ENCODE measurements around the gene TBXAS1.

TBXAS1 gene

DNA sequence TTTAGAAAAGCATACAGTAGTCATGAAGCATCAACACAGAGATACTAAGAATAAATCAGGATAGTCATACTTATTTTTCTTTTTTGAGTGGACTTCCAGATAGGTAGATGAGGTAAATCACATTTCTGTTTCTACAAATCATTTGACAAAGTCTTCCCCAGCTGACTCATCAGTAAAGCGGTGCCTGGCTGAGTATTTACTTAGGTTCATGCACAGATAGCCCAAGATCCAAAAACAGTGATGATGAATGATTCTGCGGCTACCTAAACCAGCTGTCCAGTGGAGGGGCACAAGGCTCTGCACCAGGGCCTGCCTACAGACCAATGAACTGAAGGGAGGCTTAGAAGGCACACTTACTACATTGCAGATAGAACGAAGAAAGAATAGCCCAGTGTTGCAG is 120.6 kb downstream of the TBXAS1 start:
- Histone ChIP-seq H2AFZ (ENCODE audit: low read depth, low read length, severe bottlenecking) (no peak overlapping the region), H3F3A (ENCODE audit: insufficient read depth) (no peaks in the 10 kb centered on the region), H3K4me2 (ENCODE audit: low read depth, low read length, poor library complexity, severe bottlenecking) (no peak overlapping the region), H3K27me3 (ENCODE audit: low read length) (no peaks in the 10 kb centered on the region), H3K36me3 (ENCODE audit: low read length) (no peaks in the 10 kb centered on the region), H3K9ac (ENCODE audit: low read length) (no peak overlapping the region), H3K79me2 (ENCODE audit: insufficient read depth, low read length) (no peaks in the 10 kb centered on the region), H3K9me2 (replicated peaks; ENCODE audit: insufficient read depth, low read length) (no peaks in the 10 kb centered on the region), H3K9me3 (ENCODE audit: insufficient read depth, low read length) (no peaks in the 10 kb centered on the region), H3K27ac (ENCODE audit: low read depth, low read length) (no peak overlapping the region), H3K4me3 (ENCODE audit: insufficient read depth, low read length, poor library complexity, severe bottlenecking) (no peak overlapping the region), H4K20me1 (ENCODE audit: low read depth, low read length) (no peaks in the 10 kb centered on the region)
- TF ChIP-seq, protein P1, sequence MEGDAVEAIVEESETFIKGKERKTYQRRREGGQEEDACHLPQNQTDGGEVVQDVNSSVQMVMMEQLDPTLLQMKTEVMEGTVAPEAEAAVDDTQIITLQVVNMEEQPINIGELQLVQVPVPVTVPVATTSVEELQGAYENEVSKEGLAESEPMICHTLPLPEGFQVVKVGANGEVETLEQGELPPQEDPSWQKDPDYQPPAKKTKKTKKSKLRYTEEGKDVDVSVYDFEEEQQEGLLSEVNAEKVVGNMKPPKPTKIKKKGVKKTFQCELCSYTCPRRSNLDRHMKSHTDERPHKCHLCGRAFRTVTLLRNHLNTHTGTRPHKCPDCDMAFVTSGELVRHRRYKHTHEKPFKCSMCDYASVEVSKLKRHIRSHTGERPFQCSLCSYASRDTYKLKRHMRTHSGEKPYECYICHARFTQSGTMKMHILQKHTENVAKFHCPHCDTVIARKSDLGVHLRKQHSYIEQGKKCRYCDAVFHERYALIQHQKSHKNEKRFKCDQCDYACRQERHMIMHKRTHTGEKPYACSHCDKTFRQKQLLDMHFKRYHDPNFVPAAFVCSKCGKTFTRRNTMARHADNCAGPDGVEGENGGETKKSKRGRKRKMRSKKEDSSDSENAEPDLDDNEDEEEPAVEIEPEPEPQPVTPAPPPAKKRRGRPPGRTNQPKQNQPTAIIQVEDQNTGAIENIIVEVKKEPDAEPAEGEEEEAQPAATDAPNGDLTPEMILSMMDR (IDR thresholded peaks at IDR 0.05; ENCODE audit: insufficient read depth, low read length, poor library complexity, severe bottlenecking): no peak
- no peak for TF ChIP-seq EZH2phosphoT487 (conservative IDR thresholded peaks at IDR 0.05; ENCODE audit: low read length)

DNA sequence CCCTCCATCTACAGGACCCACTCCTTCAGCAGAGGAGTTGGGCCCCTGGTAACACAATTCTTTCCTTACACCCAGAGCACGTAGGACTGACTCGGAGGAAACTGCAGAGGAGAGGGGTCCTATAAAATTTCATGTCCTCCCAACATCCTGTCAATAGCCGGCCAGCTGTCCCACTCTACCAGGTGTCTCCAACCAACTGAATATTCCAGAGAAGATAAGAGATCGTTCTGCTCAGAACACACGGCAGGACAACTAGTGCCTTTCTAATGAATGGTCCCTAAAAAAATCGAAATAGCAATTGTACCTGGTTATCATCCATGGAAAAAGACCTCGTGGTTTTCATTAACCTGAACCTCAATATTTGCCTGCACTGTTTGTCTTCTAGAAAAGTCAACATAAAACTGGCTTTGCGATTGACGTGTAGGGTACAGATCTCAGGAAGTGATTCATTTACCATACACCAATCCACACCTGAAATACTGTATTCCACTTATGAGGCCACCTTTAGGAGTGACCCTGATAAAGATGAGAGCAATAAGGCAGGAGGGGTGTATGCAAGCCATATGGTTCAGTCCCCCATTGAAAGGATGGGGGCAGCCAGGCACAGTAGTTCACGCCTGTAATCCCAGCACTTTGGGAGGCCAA is 121.9 kb downstream of the TBXAS1 start:
- no peaks in the 10 kb centered on the region for H3K9me2 ChIP-seq (replicated peaks; ENCODE audit: insufficient read depth, low read length)
- no peak for TF ChIP-seq EZH2phosphoT487 (conservative IDR thresholded peaks at IDR 0.05; ENCODE audit: low read length)
- TF ChIP-seq, protein P1 (IDR thresholded peaks at IDR 0.05; ENCODE audit: insufficient read depth, low read length, poor library complexity, severe bottlenecking): no peak
- no peak overlapping the region for H3K4me3 ChIP-seq (ENCODE audit: insufficient read depth, low read length, poor library complexity, severe bottlenecking)
- no peaks in the 10 kb centered on the region for H3F3A ChIP-seq (ENCODE audit: insufficient read depth)
- no peak overlapping the region for H3K4me2 ChIP-seq (ENCODE audit: low read depth, low read length, poor library complexity, severe bottlenecking)
- H3K27ac ChIP-seq (ENCODE audit: low read depth, low read length): no peak overlapping the region
- no peaks in the 10 kb centered on the region for H3K27me3 ChIP-seq (ENCODE audit: low read length)
- no peak overlapping the region for H3K9ac ChIP-seq (ENCODE audit: low read length)
- H3K79me2 ChIP-seq (ENCODE audit: insufficient read depth, low read length): no peaks in the 10 kb centered on the region
- no peaks in the 10 kb centered on the region for H3K36me3 ChIP-seq (ENCODE audit: low read length)
- H3K9me3 ChIP-seq (ENCODE audit: insufficient read depth, low read length): no peaks in the 10 kb centered on the region
- H4K20me1 ChIP-seq (ENCODE audit: low read depth, low read length): no peaks in the 10 kb centered on the region
- H2AFZ ChIP-seq (ENCODE audit: low read depth, low read length, severe bottlenecking): no peak overlapping the region

DNA sequence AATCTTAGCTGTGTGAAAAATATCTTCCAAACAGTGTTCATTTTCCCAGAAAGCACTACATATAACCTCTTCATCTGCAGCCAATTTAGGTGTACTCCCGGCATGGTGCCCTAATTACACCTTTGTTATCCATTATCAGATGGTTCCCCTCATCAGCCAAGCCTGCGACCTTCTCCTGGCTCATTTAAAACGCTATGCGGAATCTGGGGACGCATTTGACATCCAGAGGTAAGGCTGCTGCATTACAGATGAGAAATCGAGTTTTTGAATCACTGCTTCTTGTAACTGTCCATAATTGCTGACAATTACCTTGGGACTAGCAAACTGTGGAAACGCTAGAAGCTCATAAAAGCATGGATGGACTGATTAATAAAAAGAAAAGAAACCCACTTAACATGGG is 124.2 kb downstream of the TBXAS1 start:
- H3K79me2 ChIP-seq (ENCODE audit: insufficient read depth, low read length): no peaks in the 10 kb centered on the region
- H3K9me3 ChIP-seq (ENCODE audit: insufficient read depth, low read length): no peaks in the 10 kb centered on the region
- no peak overlapping the region for H2AFZ ChIP-seq (ENCODE audit: low read depth, low read length, severe bottlenecking)
- no peaks in the 10 kb centered on the region for H3K9me2 ChIP-seq (replicated peaks; ENCODE audit: insufficient read depth, low read length)
- H3K4me2 ChIP-seq (ENCODE audit: low read depth, low read length, poor library complexity, severe bottlenecking): no peak overlapping the region
- H3K27ac ChIP-seq (ENCODE audit: low read depth, low read length): no peak overlapping the region
- H3F3A ChIP-seq (ENCODE audit: insufficient read depth): no peaks in the 10 kb centered on the region
- H4K20me1 ChIP-seq (ENCODE audit: low read depth, low read length): no peaks in the 10 kb centered on the region
- H3K36me3 ChIP-seq (ENCODE audit: low read length): no peaks in the 10 kb centered on the region
- TF ChIP-seq, protein P1 (IDR thresholded peaks at IDR 0.05; ENCODE audit: insufficient read depth, low read length, poor library complexity, severe bottlenecking): no peak
- no peak for TF ChIP-seq EZH2phosphoT487 (conservative IDR thresholded peaks at IDR 0.05; ENCODE audit: low read length)
- no peak overlapping the region for H3K4me3 ChIP-seq (ENCODE audit: insufficient read depth, low read length, poor library complexity, severe bottlenecking)
- no peak overlapping the region for H3K9ac ChIP-seq (ENCODE audit: low read length)
- no peaks in the 10 kb centered on the region for H3K27me3 ChIP-seq (ENCODE audit: low read length)
